Mucosa of rectum (tissue), 2 donors: Measurements from ENCODE around the gene CRB2.

Source experiments
- H3K27ac ChIP-seq, 2 donors: one replicate each; pipeline ENCODE4 v1.7.0; 2013; ENCODE audit warnings: inconsistent platforms in 2 of 2, low read depth in 2 of 2, low read length in 2 of 2
- H3K27me3 ChIP-seq, 2 donors: one replicate each; pipeline ENCODE4 v1.7.0; 2013; ENCODE audit warnings: low read length in 2 of 2; ENCODE audit not compliant: control insufficient read depth in 2 of 2, insufficient read depth in 2 of 2
- H3K36me3 ChIP-seq, 2 donors: one replicate each; pipeline ENCODE4 v1.7.0; 2013; ENCODE audit warnings: low read length in 2 of 2; ENCODE audit not compliant: control insufficient read depth in 2 of 2, insufficient read depth in 2 of 2
- H3K4me1 ChIP-seq, 2 donors: one replicate each; pipeline ENCODE4 v1.7.0; 2013; ENCODE audit warnings: low read length in 2 of 2, mild to moderate bottlenecking in 1 of 2; ENCODE audit not compliant: control insufficient read depth in 2 of 2, insufficient read depth in 2 of 2
- H3K4me3 ChIP-seq, 2 donors: one replicate each; pipeline ENCODE4 v1.7.0; 2013; ENCODE audit warnings: low read length in 2 of 2
- H3K9ac ChIP-seq, 2 donors: one replicate each; pipeline ENCODE4 v1.7.0; 2013; ENCODE audit warnings: low read length in 2 of 2, low read depth in 1 of 2, mild to moderate bottlenecking in 1 of 2
- H3K9me3 ChIP-seq, 2 donors: one replicate each; pipeline ENCODE4 v1.7.0; 2013; ENCODE audit warnings: low read length in 2 of 2; ENCODE audit not compliant: control insufficient read depth in 2 of 2
- donor health status: healthy.
- donor health status: Normal muscosa, but diverticular disease.

CRB2 gene

DNA sequence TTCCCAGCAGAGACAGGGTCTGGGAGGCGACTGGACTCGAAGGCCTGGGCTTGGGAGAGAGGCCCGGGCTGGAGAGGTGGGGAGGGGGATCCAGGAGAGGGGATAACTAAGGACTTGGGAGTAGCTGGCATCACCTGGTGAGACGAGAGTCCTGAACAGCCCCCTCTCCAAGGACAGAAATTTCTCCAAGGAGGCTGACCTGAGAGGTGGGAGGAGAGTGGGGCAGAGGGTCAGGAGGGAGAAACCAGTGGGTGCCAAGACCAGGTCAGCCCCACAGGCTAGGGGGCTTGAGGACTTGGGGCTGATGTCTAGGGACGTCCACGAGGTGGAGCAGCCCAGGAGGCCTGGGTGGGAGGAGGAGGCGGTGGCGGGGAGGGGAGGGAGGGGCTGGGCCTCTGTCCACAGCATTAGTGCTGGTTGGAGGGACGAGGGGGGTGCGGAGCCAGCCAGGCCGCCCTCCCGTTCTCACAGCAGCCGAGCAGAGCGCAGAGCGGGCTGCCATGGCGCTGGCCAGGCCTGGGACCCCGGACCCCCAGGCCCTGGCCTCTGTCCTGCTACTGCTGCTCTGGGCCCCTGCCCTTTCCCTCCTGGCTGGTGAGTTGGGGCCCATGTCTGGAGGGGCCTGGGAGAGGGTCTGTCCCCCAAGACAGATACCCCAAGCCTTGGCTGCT lies at the start of gene CRB2:
Gene CRB2, plus strand, starts transcription at position 437 of the 671 bp plus-strand sequence. Its CDS starts 64 bp downstream, at position 501.
- Histone ChIP-seq H3K9ac (no peak within 1 kb of the TSS), H3K36me3 (no peaks in the 10 kb centered on the region), H3K4me1 (peaks cover 16 to 24% of the 10 kb centered on the region in 2 donors), H3K4me3 (no peak within 1 kb of the TSS), H3K27me3 (no peaks in the 10 kb centered on the region), H3K27ac (no peak within 1 kb of the TSS), H3K9me3 (no peaks in the 10 kb centered on the region)

DNA sequence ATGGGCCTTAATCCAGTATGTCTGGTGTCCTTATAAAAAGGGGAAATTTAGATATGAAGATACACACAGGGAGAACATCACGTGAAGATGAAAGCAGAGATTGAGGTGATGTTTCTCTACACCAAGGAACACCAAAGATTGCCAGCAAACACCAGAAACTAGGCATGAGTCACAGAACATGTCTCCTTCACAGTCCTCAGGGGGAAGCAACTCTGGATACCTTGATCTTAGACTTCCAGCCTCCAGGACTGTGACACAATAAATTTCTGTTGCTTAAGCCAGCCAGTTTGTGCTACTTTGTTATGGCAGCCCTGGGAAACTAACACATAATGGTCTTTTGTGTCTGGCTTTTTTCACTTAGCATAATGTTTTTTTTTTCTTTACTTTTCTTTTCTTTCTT lies 46.4 kb upstream of the CRB2 start:
- no peak overlapping the region for H3K27ac ChIP-seq
- H3K9ac ChIP-seq = no peak overlapping the region
- H3K36me3 ChIP-seq = no peaks in the 10 kb centered on the region
- H3K27me3 ChIP-seq = no peaks in the 10 kb centered on the region
- no peak overlapping the region for H3K4me3 ChIP-seq
- H3K9me3 ChIP-seq = no peaks in the 10 kb centered on the region
- H3K4me1 ChIP-seq = peaks cover 0 to 2% of the 10 kb centered on the region in 2 donors

- H3K4me3 ChIP-seq = no peak overlapping the region
- H3K36me3 ChIP-seq = no peaks in the 10 kb centered on the region
- H3K9me3 ChIP-seq = no peaks in the 10 kb centered on the region
- H3K9ac ChIP-seq = no peak overlapping the region
- no peak overlapping the region for H3K27ac ChIP-seq
- no peaks in the 10 kb centered on the region for H3K4me1 ChIP-seq
- H3K27me3 ChIP-seq = no peaks in the 10 kb centered on the region
Measured at GRCh38 chr9:123310551-123311249, 45.3 kb upstream of the CRB2 start.

DNA sequence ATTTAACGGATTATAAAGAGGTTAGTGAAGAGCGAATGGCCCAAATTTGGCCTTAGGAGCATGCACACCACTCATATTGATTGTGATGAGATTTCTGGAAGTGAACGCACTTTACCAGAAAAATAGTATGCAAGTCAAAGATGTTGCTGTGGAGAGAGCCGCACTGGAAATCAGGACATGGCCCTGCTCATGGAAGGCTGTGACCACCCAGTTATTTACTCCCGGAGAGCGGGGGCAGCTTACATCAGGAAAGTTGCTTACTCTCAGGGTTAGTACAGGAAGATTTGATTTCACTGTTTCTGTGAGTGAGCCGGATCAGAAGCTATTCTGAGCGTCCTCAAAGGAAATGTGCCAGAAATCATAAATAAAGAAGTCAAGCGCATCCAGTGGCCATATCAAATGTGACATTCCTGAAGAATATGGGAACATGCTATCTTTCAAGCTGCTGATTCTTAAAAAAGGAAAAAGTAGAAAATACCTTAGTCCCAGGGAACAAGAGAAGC lies 44.7 kb upstream of the CRB2 start:
- Histone ChIP-seq H3K36me3 (no peaks in the 10 kb centered on the region), H3K4me1 (no peaks in the 10 kb centered on the region), H3K9me3 (no peaks in the 10 kb centered on the region), H3K4me3 (no peak overlapping the region), H3K27ac (no peak overlapping the region), H3K9ac (no peak overlapping the region), H3K27me3 (no peaks in the 10 kb centered on the region)

DNA sequence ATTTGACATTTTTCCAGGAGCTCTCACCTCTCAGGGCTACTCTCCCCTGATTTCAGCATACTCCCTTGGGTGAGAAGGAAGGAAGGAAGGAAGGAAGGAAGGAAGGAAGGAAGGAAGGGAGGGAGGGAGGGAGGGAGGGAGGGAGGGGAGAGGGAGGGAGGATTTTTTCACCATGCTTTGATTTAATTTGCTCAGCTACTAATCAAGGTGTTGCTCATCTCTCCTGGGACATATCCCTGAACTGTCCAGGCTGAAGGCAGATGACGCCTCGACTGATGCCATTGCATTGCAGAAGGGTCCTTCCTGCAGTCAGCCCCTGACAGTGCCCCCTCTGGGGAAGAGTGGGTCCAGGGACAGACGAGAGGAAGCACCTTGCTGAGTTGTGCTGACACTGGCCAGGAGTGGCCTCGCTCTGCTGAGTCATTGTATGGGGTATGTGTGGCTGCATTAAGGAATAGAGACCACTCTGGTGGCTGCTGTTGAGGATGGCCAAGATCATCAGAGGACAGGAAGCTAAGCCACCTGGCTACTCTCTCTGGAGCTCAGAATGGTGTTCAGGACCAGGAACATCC lies 43.6 kb upstream of the CRB2 start:
- Histone ChIP-seq H3K4me1 (no peaks in the 10 kb centered on the region), H3K27ac (no peak overlapping the region), H3K36me3 (no peaks in the 10 kb centered on the region), H3K9me3 (no peaks in the 10 kb centered on the region), H3K4me3 (no peak overlapping the region), H3K27me3 (no peaks in the 10 kb centered on the region), H3K9ac (no peak overlapping the region)

GRCh38 chr9:123314617-123315016 lies 41.4 kb upstream of the CRB2 start:
- no peaks in the 10 kb centered on the region for H3K36me3 ChIP-seq
- no peak overlapping the region for H3K9ac ChIP-seq
- H3K27ac ChIP-seq = no peak overlapping the region
- no peak overlapping the region for H3K4me3 ChIP-seq
- no peaks in the 10 kb centered on the region for H3K9me3 ChIP-seq
- H3K27me3 ChIP-seq = no peaks in the 10 kb centered on the region
- no peaks in the 10 kb centered on the region for H3K4me1 ChIP-seq

DNA sequence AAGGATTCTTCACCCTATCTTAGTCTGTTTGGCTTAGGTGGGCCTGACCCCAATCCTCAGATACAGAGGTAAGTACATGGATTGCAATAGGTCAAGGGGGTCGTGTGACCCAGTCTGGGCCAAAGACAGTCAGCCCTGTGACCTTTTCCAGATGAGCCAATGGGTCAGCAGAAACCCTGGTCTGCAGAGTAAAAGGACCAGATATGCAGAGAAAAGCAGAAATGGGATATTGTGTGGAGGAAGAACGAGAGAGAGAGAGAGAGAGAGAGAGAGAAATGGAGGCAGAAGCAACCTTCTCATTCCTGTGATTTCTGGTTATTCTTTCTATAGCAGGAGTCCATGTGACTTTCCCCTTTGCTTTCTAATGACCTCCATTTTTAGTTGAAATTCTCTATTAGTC lies 40.4 kb upstream of the CRB2 start:
- no peaks in the 10 kb centered on the region for H3K27me3 ChIP-seq
- H3K9me3 ChIP-seq = no peaks in the 10 kb centered on the region
- H3K4me3 ChIP-seq = no peak overlapping the region
- no peaks in the 10 kb centered on the region for H3K4me1 ChIP-seq
- H3K36me3 ChIP-seq = no peaks in the 10 kb centered on the region
- H3K27ac ChIP-seq = no peak overlapping the region
- no peak overlapping the region for H3K9ac ChIP-seq

GRCh38 chr9:123316053-123316718 lies 39.8 kb upstream of the CRB2 start:
- H3K27ac ChIP-seq = no peak overlapping the region
- no peaks in the 10 kb centered on the region for H3K36me3 ChIP-seq

DNA sequence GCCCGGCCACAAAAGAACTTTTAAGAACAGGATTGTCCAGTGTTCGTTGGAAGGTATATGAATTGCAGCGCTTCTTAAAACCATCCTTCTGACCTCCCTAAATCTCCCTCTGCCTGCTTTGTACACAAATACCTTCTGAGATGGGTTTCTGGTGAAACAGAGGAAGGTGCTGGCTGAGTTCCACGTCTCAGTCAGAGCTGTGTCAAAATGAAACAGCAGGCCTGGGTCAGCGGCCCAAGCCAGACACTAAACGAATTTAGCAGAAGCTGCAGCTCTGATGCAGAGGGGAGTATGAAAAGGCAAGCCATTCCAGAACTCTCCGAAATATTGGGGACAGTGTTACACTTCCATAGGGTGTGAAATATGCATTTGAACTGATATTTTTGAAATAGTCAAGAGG lies 37.8 kb upstream of the CRB2 start:
- no peak overlapping the region for H3K4me3 ChIP-seq
- no peak overlapping the region for H3K9ac ChIP-seq
- H3K27ac ChIP-seq = no peak overlapping the region
- H3K9me3 ChIP-seq = no peaks in the 10 kb centered on the region
- H3K4me1 ChIP-seq = peaks cover 0 to 8% of the 10 kb centered on the region in 2 donors
- H3K36me3 ChIP-seq = no peaks in the 10 kb centered on the region
- no peaks in the 10 kb centered on the region for H3K27me3 ChIP-seq

More at GRCh38 chr9:123316053-123316718, 39.8 kb upstream of the CRB2 start:
- Histone ChIP-seq H3K9me3 (no peaks in the 10 kb centered on the region), H3K4me1 (no peaks in the 10 kb centered on the region), H3K9ac (no peak overlapping the region), H3K4me3 (no peak overlapping the region), H3K27me3 (no peaks in the 10 kb centered on the region)

- Histone ChIP-seq H3K9me3 (no peaks in the 10 kb centered on the region), H3K4me3 (no peak overlapping the region), H3K4me1 (peaks cover 0 to 8% of the 10 kb centered on the region in 2 donors), H3K9ac (no peak overlapping the region), H3K27ac (no peak overlapping the region), H3K27me3 (no peaks in the 10 kb centered on the region), H3K36me3 (no peaks in the 10 kb centered on the region)
Measured at GRCh38 chr9:123318961-123319421, 37.0 kb upstream of the CRB2 start.
